GM18858 (cell line): ENCODE results near the gene ZBTB20.

Experiments used
- ATAC-seq: cut with Tn5 transposase; IDR thresholded peaks from one replicate; pipeline ENCODE4 v1.9.1; 2021; ENCODE audit not compliant: unreplicated experiment

ZBTB20 gene

GRCh38 chr3:114556657-114557213 lies 590.4 kb downstream of the ZBTB20 start:
- no peak for ATAC-seq

DNA sequence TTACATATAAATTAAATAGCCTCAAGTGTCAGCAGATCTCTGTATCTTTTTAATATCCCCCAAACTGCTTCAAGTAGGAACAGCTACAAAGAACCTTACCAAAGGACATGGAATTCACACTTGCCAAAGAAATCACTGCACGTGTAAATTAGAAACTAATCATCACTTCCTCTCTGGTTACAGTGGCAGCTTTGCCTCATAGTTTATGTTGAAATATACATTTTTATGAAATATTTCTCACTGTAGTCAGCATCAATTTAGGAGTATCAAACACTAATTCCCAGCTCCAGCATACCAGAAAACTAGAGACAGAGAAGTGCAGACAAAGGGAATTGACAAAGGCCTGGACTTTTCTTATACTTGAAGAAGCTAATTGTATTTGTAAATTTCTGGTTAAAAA lies 592.4 kb downstream of the ZBTB20 start:
- ATAC-seq, result no peak

DNA sequence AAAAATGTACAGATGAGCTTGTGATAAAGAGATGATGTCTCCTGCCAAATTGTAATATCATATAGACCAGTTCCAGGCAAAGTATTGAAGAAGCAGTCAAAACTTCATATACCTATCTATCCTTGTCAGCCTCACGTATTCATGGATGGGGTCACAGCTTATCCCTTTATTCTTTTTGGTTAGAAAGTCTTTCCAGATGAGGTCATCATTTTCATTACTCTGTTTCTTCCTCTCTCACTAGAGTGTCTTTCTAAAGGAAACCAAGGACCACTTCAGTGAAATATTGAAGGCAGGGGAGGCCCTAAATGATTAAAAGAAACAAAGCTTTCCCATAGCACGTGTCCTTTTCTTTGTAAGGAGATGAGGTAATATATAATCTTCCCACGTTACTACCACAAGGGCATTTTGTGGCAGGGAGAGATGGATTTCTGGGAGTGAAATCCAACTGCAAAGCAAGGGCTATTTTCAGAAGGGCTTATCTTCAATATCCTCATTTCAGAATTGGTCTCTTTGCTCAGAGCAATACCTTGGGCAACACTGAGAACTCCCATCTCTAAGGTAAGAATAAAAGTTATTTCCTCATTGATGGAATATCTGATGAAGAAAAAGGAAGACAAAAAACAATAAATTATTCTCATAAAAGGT lies 593.0 kb downstream of the ZBTB20 start:
- ATAC-seq, result no peak

- ATAC-seq, result no peak
Observed at GRCh38 chr3:114552527-114552812, 594.6 kb downstream of the ZBTB20 start.

- no peak for ATAC-seq
Observed at GRCh38 chr3:114551770-114552526, 595.1 kb downstream of the ZBTB20 start.

GRCh38 chr3:114550165-114550564 lies 596.9 kb downstream of the ZBTB20 start:
- no peak for ATAC-seq

- no peak for ATAC-seq
Observed at GRCh38 chr3:114545193-114545592, 601.9 kb downstream of the ZBTB20 start.

GRCh38 chr3:114542359-114542758 lies 604.7 kb downstream of the ZBTB20 start:
- no peak for ATAC-seq

- ATAC-seq, result no peak
Observed at GRCh38 chr3:114539525-114539924, 607.6 kb downstream of the ZBTB20 start.

- no peak for ATAC-seq
Observed at GRCh38 chr3:114538211-114538610, 608.9 kb downstream of the ZBTB20 start.

DNA sequence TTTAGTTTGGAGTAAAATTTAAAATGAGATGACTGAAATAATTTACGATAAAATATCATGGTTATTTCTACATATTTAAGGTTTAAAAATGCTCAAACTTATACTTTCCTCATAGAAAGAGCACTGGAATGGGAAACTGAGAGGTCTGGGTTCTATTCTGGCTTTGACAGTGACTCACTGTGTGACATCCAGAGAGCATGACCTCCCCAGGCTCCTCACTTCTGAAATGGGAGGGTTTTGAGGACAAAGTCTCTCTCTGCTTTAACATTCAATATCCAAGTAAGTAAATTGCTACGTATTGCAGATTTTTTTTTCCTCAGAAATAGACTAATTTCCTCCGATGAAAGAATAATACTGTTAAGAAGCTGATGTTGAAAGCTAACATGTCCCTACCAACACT lies 618.6 kb downstream of the ZBTB20 start:
- ATAC-seq, result no peak

GRCh38 chr3:114527036-114527644 lies 619.9 kb downstream of the ZBTB20 start:
- ATAC-seq, result no peak

GRCh38 chr3:114525278-114525677 lies 621.8 kb downstream of the ZBTB20 start:
- ATAC-seq, result no peak

DNA sequence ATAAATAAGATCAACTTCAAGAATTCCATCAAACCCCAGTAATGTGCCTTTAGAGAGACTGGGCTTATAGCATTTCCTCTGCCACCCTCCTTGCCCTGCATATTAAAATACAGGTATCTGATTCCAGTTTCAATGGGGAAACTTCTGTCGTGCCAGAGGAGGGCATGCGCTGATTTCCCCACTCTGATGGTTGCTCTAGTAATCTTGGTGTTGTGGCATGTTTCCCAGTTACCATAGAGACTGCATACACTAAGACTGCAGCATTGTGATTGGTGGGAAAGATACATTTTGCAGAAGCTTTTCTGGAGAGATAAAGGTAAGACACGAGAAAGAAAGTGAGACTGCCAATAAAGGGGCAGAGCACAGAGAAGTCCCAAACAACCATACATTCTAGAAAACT lies 627.7 kb downstream of the ZBTB20 start:
- peak; percentile 94 for ATAC-seq

GRCh38 chr3:114518206-114518808 lies 628.8 kb downstream of the ZBTB20 start:
- ATAC-seq, result no peak

DNA sequence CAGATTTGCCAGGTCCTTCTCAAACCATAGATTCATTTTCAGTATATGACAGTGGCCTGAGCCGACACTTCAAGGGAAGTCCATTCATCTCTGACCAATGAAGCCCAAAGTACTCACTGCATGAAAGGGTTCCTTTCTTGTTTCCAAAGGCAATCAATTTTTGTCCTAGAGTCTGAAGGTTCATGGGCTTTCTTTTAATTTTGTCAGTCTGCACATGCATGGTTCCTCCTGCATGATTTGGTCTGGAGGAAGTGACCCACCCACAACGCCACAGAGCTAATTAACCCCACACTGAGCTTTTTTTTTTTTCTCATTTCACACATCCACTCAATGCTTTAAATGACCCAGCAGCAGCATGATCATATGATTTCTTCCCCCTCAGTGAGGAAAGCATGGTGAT lies 636.9 kb downstream of the ZBTB20 start:
- no peak for ATAC-seq

- ATAC-seq, result no peak
Observed at GRCh38 chr3:114509756-114510155, 637.3 kb downstream of the ZBTB20 start.

GRCh38 chr3:114508976-114509375 lies 638.1 kb downstream of the ZBTB20 start:
- ATAC-seq, result no peak

DNA sequence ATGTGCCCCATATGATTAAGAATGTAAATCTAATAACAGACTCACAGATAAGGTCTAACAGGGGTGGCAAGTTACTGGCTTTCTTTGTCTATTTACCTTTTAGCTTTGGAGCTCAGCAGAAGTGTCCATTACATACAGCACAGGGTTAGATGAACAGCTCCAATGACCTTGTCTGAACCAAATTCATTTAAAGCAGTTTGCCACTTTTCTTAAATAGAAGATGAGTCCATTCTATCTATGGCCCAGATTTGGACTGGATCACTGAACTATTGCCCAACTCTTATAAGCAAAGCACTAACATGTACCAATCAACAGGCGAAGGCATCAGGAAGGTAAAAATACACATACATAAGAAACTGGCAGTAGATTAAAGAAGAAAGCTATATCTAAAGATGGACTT lies 638.9 kb downstream of the ZBTB20 start:
- no peak for ATAC-seq

DNA sequence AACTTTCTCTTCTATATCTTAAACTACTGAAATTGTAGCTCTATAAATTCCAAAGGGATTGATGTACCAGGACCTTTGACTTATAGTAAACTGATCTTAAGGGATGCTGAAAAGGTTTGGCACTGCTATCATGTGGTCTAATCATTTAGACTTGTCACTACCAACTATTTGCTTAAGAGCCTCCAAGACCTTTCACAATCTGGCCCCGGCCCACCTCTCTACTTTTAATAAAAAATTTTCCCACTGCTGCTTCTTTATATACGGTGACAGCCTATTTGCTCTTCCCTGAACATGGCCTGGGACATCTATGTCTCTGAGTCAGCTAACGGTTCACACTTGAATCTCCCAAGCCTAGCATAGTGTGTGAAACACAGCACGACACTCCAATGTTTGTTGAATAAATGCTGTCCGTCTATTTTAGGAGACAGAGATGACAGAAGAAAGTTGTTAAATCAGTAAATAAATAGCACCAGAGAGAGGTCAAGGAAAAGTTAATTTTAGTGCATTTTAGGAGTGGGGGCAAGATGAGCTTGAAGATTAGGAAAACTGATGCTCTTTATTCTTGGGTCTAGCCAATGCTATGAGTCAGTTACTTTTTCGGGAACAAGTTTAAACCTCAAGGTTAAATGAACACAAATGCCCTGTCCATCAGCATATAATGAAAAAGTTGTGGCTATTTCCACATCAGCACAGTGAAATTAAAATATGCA lies 640.3 kb downstream of the ZBTB20 start:
- no peak for ATAC-seq

DNA sequence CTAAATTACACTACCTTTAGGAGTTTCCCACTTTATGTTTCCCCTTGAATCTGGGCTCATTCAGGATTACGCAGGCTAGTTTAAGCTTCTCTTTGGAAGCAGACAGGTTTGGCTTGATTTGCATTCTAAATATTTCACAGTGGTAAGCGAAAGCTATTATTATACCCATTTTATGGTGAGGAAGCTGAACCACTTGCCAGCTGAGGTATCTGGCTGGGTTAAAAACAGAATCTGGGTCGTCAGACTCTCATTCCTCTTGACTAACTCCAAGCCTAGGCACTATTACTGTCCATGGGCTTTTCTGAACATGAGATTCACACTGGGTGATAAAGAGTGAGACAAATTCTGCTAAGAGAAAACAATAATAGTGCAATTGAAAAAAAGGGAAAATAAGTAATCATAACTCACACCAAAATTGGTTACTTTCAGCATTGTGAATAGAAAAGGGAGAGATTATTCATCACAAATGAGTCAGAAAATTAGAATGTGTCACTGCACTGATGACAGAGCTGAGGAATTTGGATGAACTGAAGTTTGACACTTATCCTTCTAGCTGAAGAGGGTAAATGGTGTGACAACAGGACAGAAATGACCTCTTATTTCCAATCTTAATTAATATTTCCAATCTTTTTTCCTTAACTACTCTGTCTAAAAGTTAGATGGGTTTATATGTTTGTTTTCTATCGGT lies 642.0 kb downstream of the ZBTB20 start:
- no peak for ATAC-seq
